IMR-90 (cell line): ENCODE results near the gene PTPRF. TPM values are rescaled to one million over a fixed set of nuclear protein-coding genes. Genes with fewer than 3 reads are reported as not detected.

ENCODE experiments used
- ATAC-seq: fragments of 200-7000 bp; cut with Tn5 transposase; 2 replicates; pipeline ENCODE4 v1.9.1; 2020; ENCODE audit warnings: low read depth, mild to moderate bottlenecking, moderate library complexity
- BruUV-seq: library from RNA; stranded (reverse); fragments of 400-500 nt; replicated peaks from 2 replicates; lab custom pipeline; 2021; lab: Mats Ljungman, UMichigan
- CTCF ChIA-PET: fragments of 300-600 bp; formaldehyde crosslinking; extraction: SDS; loops from one replicate; lab custom pipeline; 2021; ENCODE audit warnings: antibody characterized with exemption; lab: Yijun Ruan, JAX
- POLR2A ChIA-PET: fragments of 300-600 bp; sonication (Branson Sonifier 250); formaldehyde crosslinking; loops from one replicate; lab custom pipeline; 2022; ENCODE audit warnings: antibody characterized with exemption; ENCODE audit not compliant: unreplicated experiment; lab: Charles Lee
- DNase-seq: peaks from one replicate; pipeline ENCODE4 v3.0.0; 2013
- H2AFZ ChIP-seq: replicated peaks from 2 replicates; pipeline ENCODE3; 2013; ENCODE audit warnings: low read length, mild to moderate bottlenecking; ENCODE audit not compliant: poor library complexity
- H2AK5ac ChIP-seq: 2 replicates; pipeline ENCODE4 v1.6.1; 2013; ENCODE audit warnings: low read depth, low read length, inconsistent platforms
- H2AK9ac ChIP-seq: replicated peaks from 2 replicates; pipeline ENCODE3; 2013; ENCODE audit warnings: mild to moderate bottlenecking, low read depth, low read length, moderate library complexity; ENCODE audit not compliant: poor library complexity
- H2BK120ac ChIP-seq: 2 replicates; pipeline ENCODE4 v1.6.1; 2013; ENCODE audit warnings: low read depth, low read length, inconsistent platforms
- H2BK15ac ChIP-seq: 3 replicates; pipeline ENCODE4 v1.6.1; 2013; ENCODE audit warnings: low read depth, low read length, inconsistent platforms
- H2BK20ac ChIP-seq: 2 replicates; pipeline ENCODE4 v1.6.1; 2013; ENCODE audit warnings: low read depth, mild to moderate bottlenecking, inconsistent platforms, low read length, moderate library complexity
- H2BK5ac ChIP-seq: 2 replicates; pipeline ENCODE4 v1.6.1; 2013; ENCODE audit warnings: mild to moderate bottlenecking, low read depth, low read length, inconsistent platforms; ENCODE audit not compliant: poor library complexity, severe bottlenecking
- H3K14ac ChIP-seq: replicated peaks from 2 replicates; pipeline ENCODE4 v1.6.1; 2013; ENCODE audit warnings: low read depth, low read length, inconsistent platforms
- H3K18ac ChIP-seq: 2 replicates; pipeline ENCODE4 v1.6.1; 2013; ENCODE audit warnings: low read depth, low read length, control low read depth
- H3K23ac ChIP-seq: 2 replicates; pipeline ENCODE4 v1.6.1; 2013; ENCODE audit warnings: low read depth, low read length, inconsistent platforms
- H3K27ac ChIP-seq: 2 replicates; pipeline ENCODE4 v1.5.1; 2013; ENCODE audit warnings: mild to moderate bottlenecking, control low read depth, low read length; ENCODE audit not compliant: insufficient read depth
- H3K27me3 ChIP-seq: 2 replicates; pipeline ENCODE4 v1.6.1; 2013; ENCODE audit warnings: low read length; ENCODE audit not compliant: control insufficient read depth, insufficient read depth
- H3K36me3 ChIP-seq: 2 replicates; pipeline ENCODE4 v1.6.1; 2013; ENCODE audit warnings: low read length, mixed read lengths; ENCODE audit not compliant: control insufficient read depth, insufficient read depth
- H3K4ac ChIP-seq: 2 replicates; pipeline ENCODE4 v1.6.1; 2013; ENCODE audit warnings: low read depth, low read length, inconsistent platforms
- H3K4me1 ChIP-seq: 2 replicates; pipeline ENCODE4 v1.6.1; 2013; ENCODE audit warnings: low read length, mixed read lengths; ENCODE audit not compliant: control insufficient read depth, insufficient read depth
- H3K4me2 ChIP-seq: 2 replicates; pipeline ENCODE4 v1.6.1; 2013; ENCODE audit warnings: low read depth, mild to moderate bottlenecking, control low read depth, low read length, moderate library complexity
- H3K4me3 ChIP-seq: 2 replicates; pipeline ENCODE4 v1.5.1; 2013; ENCODE audit warnings: low read depth, mild to moderate bottlenecking, control low read depth, low read length, moderate library complexity; ENCODE audit not compliant: insufficient read depth
- H3K56ac ChIP-seq: 2 replicates; pipeline ENCODE4 v1.6.1; 2013; ENCODE audit warnings: low read length, inconsistent platforms; ENCODE audit not compliant: insufficient read depth; ENCODE audit errors: extremely low read depth
- H3K79me1 ChIP-seq, 2 experiments: 2 replicates each; pipeline ENCODE4 v1.6.1; 2013; ENCODE audit warnings: low read length in 2 of 2, inconsistent platforms in 1 of 2, low read depth in 1 of 2
- H3K9ac ChIP-seq: 2 replicates; pipeline ENCODE4 v1.6.1; 2013; ENCODE audit warnings: low read depth, low read length, control low read depth
- H3K9me1 ChIP-seq: 2 replicates; pipeline ENCODE4 v1.6.1; 2013; ENCODE audit warnings: low read length, inconsistent platforms; ENCODE audit not compliant: insufficient read depth
- H3K9me3 ChIP-seq: 2 replicates; pipeline ENCODE4 v1.6.1; 2013; ENCODE audit warnings: low read length; ENCODE audit not compliant: control insufficient read depth, insufficient read depth
- H4K20me1 ChIP-seq: 2 replicates; pipeline ENCODE4 v1.6.1; 2013; ENCODE audit warnings: low read length, inconsistent platforms; ENCODE audit not compliant: insufficient read depth
- H4K5ac ChIP-seq: 2 replicates; pipeline ENCODE4 v1.6.1; 2013; ENCODE audit warnings: mild to moderate bottlenecking, low read depth, low read length, control low read depth
- H4K8ac ChIP-seq, 2 experiments: 2 replicates each; pipeline ENCODE4 v1.6.1; 2013; ENCODE audit warnings: low read depth in 2 of 2, low read length in 2 of 2, control low read depth in 1 of 2, inconsistent platforms in 1 of 2
- H4K91ac ChIP-seq: 2 replicates; pipeline ENCODE4 v1.6.1; 2013; ENCODE audit warnings: low read depth, low read length, inconsistent platforms; ENCODE audit not compliant: insufficient read depth
- BHLHE40 ChIP-seq: fragments of 150-350 bp; IDR thresholded peaks from 2 replicates; pipeline ENCODE4 v1.6.1; 2016; ENCODE audit warnings: mild to moderate bottlenecking, low read depth, low read length
- CEBPB ChIP-seq: IDR thresholded peaks from 2 replicates; pipeline ENCODE4 v1.6.1; 2012; ENCODE audit warnings: low read depth, low read length, improper control_type of control experiment
- CHD1 ChIP-seq: IDR thresholded peaks from 2 replicates; pipeline ENCODE4 v1.6.1; 2012; ENCODE audit warnings: low read depth, low read length, improper control_type of control experiment
- FOS ChIP-seq: fragments of 150-350 bp; IDR thresholded peaks from 2 replicates; pipeline ENCODE4 v1.6.1; 2016; ENCODE audit warnings: low read depth, low read length
- MAFK ChIP-seq: IDR thresholded peaks from 2 replicates; pipeline ENCODE4 v1.6.1; 2012; ENCODE audit warnings: low read depth, low read length, improper control_type of control experiment
- MAZ ChIP-seq: IDR thresholded peaks from 2 replicates; pipeline ENCODE4 v1.6.1; 2012; ENCODE audit warnings: low read depth, mild to moderate bottlenecking, low read length, improper control_type of control experiment, moderate library complexity, borderline replicate concordance
- MXI1 ChIP-seq: IDR thresholded peaks from 2 replicates; pipeline ENCODE4 v1.6.1; 2012; ENCODE audit warnings: low read depth, mild to moderate bottlenecking, low read length, moderate library complexity, borderline replicate concordance
- NFE2L2 ChIP-seq: fragments of 150-350 bp; IDR thresholded peaks from 2 replicates; pipeline ENCODE4 v1.6.1; 2016; ENCODE audit warnings: low read depth, mild to moderate bottlenecking, low read length
- POLR2A ChIP-seq: IDR thresholded peaks from 2 replicates; pipeline ENCODE4 v1.6.1; 2012; ENCODE audit warnings: mild to moderate bottlenecking, low read depth, low read length
- RAD21 ChIP-seq: IDR thresholded peaks from 2 replicates; pipeline ENCODE4 v1.6.1; 2012; ENCODE audit warnings: low read length, improper control_type of control experiment
- RCOR1 ChIP-seq: IDR thresholded peaks from 2 replicates; pipeline ENCODE4 v1.6.1; 2012; ENCODE audit warnings: mild to moderate bottlenecking, low read length, improper control_type of control experiment; ENCODE audit not compliant: insufficient replicate concordance
- RFX5 ChIP-seq: IDR thresholded peaks from 2 replicates; pipeline ENCODE4 v1.8.0; 2012; ENCODE audit warnings: low read depth, mild to moderate bottlenecking, low read length, moderate library complexity
- SMC3 ChIP-seq: fragments of 150-350 bp; IDR thresholded peaks from 2 replicates; pipeline ENCODE4 v1.6.1; 2016; ENCODE audit warnings: low read depth, mild to moderate bottlenecking, antibody characterized with exemption, low read length, moderate library complexity
- WGBS, 2 experiments: methylation state at CpG; one replicate each; pipeline versions ENCODE4 v1.1.5 to v1.1.7; 2013; ENCODE audit warnings: missing lambda C conversion rate in 2 of 2; ENCODE audit not compliant: insufficient read length in 1 of 2; ENCODE audit errors: extremely low coverage in 2 of 2; 5-methylcytosine and 5-hydroxymethylcytosine counted together
- dilution Hi-C: fragments of 300-500 bp; cut with HindIII; formaldehyde crosslinking; loops from one replicate; pipeline ENCODE4 v1.14.3; 2018; ENCODE audit warnings: low sequenced_read_pairs; ENCODE audit not compliant: unreplicated experiment
- in situ Hi-C: fragments of 300-500 bp; cut with MboI; formaldehyde crosslinking; loops from 3 replicates; pipeline ENCODE4 v1.14.3; 2019; ENCODE audit warnings: low sequenced_read_pairs, inconsistent platforms, mixed read lengths
- intact Hi-C: fragments of 100-400 bp; cut with micrococcal nuclease; formaldehyde crosslinking; loops from 2 replicates; pipeline ENCODE4 v1.10.0; 2022
- polyA plus RNA-seq, 3 experiments: library from polyadenylated mRNA; depleted of rRNA; stranded (reverse); fragments of >200 nt; gene quantifications; 2 replicates each; pipeline ENCODE4 v1.2.3, GENCODE V29; 2012; ENCODE audit warnings: low replicate concordance in 1 of 3
- total RNA-seq: library from RNA; depleted of rRNA; stranded (reverse); fragments of >200 nt; gene quantifications from 2 replicates; pipeline ENCODE4 v1.2.3, GENCODE V29; 2012
- TF ChIP-seq, protein P1 (sequence below): conservative IDR thresholded peaks from 2 replicates; pipeline ENCODE4 v1.5.1; 2012; ENCODE audit warnings: mild to moderate bottlenecking, low read depth, low read length, improper control_type of control experiment
- TF ChIP-seq, protein P2 (sequence below): fragments of 150-350 bp; IDR thresholded peaks from 2 replicates; pipeline ENCODE4 v1.6.1; 2017; ENCODE audit warnings: mild to moderate bottlenecking, antibody characterized with exemption, low read length, low read depth
- TF ChIP-seq, protein P3 (sequence below): fragments of 150-350 bp; IDR thresholded peaks from 2 replicates; pipeline ENCODE4 v1.6.1; 2016; ENCODE audit warnings: low read depth, mild to moderate bottlenecking, low read length, moderate library complexity, borderline replicate concordance

The PTPRF gene
- total and polyA plus RNA-seq, 2 of the 4 experiments (the other 2 are of a cell fraction): 25.8 to 92.3 TPM

DNA sequence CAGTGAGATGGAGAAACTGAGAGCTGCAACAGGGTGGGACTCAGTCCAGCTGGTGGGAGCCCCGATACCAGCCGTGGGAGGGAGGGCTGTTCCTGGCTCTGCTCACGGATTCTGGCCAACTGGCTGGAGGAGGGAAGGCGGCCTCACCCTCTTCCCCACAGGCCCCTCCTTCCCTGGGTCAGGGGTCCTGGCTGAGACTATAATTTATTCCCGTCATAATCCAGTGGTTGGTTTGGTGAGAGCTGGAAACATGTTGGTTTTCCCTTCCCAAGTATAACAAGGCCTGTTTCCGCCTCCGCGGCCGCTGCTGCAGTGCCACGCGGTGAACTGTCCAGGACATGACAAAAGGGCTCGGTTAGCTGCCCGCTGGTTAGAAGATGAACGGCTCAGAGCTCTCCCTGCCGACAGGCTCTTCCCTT is 10.0 kb downstream of the PTPRF start:
- no peak overlapping the region for H3K56ac ChIP-seq
- intact Hi-C loops (no loop called here), dilution Hi-C loops (no loop called here), in situ Hi-C loops (loop anchor here (25.0 kb wide), 1 partner anchor 422 kb away; the partner anchor contains the start of genes ATP6V0B and DPH2)
- H3K9me3 ChIP-seq: no peaks in the 10 kb centered on the region
- no peak overlapping the region for H3K27ac ChIP-seq
- H4K20me1 ChIP-seq: peaks cover 76% of the 10 kb centered on the region
- H3K36me3 ChIP-seq: peaks cover 23% of the 10 kb centered on the region
- H2BK20ac ChIP-seq: no peak overlapping the region
- no TSS peak for BruUV-seq
- H3K23ac ChIP-seq: no peak overlapping the region
- POLR2A ChIA-PET: no interaction called here
- no peak overlapping the region for H3K18ac ChIP-seq
- no peak overlapping the region for H2BK15ac ChIP-seq
- no peak overlapping the region for H2AK9ac ChIP-seq
- no peak for ATAC-seq
- DNase-seq: no peak
- no peak overlapping the region for H4K91ac ChIP-seq
- no peak overlapping the region for H4K5ac ChIP-seq
- TF ChIP-seq CHD1 (no peak), MAZ (no peak), NFE2L2 (no peak), BHLHE40 (no peak), RCOR1 (no peak), RAD21 (no peak), FOS (no peak), SMC3 (no peak), CEBPB (no peak), MAFK (no peak), RFX5 (no peak), POLR2A (no peak), MXI1 (no peak)
- TF ChIP-seq, protein P1, sequence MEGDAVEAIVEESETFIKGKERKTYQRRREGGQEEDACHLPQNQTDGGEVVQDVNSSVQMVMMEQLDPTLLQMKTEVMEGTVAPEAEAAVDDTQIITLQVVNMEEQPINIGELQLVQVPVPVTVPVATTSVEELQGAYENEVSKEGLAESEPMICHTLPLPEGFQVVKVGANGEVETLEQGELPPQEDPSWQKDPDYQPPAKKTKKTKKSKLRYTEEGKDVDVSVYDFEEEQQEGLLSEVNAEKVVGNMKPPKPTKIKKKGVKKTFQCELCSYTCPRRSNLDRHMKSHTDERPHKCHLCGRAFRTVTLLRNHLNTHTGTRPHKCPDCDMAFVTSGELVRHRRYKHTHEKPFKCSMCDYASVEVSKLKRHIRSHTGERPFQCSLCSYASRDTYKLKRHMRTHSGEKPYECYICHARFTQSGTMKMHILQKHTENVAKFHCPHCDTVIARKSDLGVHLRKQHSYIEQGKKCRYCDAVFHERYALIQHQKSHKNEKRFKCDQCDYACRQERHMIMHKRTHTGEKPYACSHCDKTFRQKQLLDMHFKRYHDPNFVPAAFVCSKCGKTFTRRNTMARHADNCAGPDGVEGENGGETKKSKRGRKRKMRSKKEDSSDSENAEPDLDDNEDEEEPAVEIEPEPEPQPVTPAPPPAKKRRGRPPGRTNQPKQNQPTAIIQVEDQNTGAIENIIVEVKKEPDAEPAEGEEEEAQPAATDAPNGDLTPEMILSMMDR: no peak
- TF ChIP-seq, protein P2, sequence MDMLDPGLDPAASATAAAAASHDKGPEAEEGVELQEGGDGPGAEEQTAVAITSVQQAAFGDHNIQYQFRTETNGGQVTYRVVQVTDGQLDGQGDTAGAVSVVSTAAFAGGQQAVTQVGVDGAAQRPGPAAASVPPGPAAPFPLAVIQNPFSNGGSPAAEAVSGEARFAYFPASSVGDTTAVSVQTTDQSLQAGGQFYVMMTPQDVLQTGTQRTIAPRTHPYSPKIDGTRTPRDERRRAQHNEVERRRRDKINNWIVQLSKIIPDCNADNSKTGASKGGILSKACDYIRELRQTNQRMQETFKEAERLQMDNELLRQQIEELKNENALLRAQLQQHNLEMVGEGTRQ: no peak
- TF ChIP-seq, protein P3, sequence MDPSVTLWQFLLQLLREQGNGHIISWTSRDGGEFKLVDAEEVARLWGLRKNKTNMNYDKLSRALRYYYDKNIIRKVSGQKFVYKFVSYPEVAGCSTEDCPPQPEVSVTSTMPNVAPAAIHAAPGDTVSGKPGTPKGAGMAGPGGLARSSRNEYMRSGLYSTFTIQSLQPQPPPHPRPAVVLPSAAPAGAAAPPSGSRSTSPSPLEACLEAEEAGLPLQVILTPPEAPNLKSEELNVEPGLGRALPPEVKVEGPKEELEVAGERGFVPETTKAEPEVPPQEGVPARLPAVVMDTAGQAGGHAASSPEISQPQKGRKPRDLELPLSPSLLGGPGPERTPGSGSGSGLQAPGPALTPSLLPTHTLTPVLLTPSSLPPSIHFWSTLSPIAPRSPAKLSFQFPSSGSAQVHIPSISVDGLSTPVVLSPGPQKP: no peak
- H2AFZ ChIP-seq: no peak overlapping the region
- no peaks in the 10 kb centered on the region for H3K27me3 ChIP-seq
- WGBS, 2 experiments: 58% methylated on average over 8 of the region's 15 CpGs; no CpG with 5 or more reads in 1 of the 2 experiments
- no peak overlapping the region for H3K4ac ChIP-seq
- H2BK5ac ChIP-seq: no peak overlapping the region
- no peak overlapping the region for H3K4me2 ChIP-seq
- CTCF ChIA-PET: no interaction called here
- peaks cover 67 to 98% of the 10 kb centered on the region in 2 experiments for H3K79me1 ChIP-seq
- H2AK5ac ChIP-seq: no peak overlapping the region
- H3K14ac ChIP-seq: no peak overlapping the region
- H4K8ac ChIP-seq: no peak overlapping the region
- H3K9me1 ChIP-seq: peaks cover 37% of the 10 kb centered on the region
- no peak overlapping the region for H3K9ac ChIP-seq
- no peak overlapping the region for H2BK120ac ChIP-seq
- H3K4me1 ChIP-seq: peaks cover 2% of the 10 kb centered on the region; the same call in 1 of the 2 replicates
- H3K4me3 ChIP-seq: no peak overlapping the region
